D721Med (cell line): Measurements from ENCODE around the gene STRC.
"Not testable (repeated sequence)": the region's sequence is repeated elsewhere in the genome, so short reads cannot be mapped to it uniquely, and the experiment has no call there.

ENCODE experiments used
- DNase-seq: peaks from one replicate; pipeline ENCODE4 v3.0.0; 2011; ENCODE audit warnings: low spot score; ENCODE audit not compliant: insufficient read length
- FAIRE-seq: peaks from 2 replicates; lab custom pipeline; 2011; peaks lifted over from hg19 to GRCh38; lab: Jason Lieb, UNC
- CTCF ChIP-seq: IDR thresholded peaks from 2 replicates; pipeline ENCODE4 v1.5.1; 2012; ENCODE audit warnings: mild to moderate bottlenecking, control low read depth; ENCODE audit not compliant: insufficient read depth; ENCODE audit errors: missing control alignments

Gene STRC

DNA sequence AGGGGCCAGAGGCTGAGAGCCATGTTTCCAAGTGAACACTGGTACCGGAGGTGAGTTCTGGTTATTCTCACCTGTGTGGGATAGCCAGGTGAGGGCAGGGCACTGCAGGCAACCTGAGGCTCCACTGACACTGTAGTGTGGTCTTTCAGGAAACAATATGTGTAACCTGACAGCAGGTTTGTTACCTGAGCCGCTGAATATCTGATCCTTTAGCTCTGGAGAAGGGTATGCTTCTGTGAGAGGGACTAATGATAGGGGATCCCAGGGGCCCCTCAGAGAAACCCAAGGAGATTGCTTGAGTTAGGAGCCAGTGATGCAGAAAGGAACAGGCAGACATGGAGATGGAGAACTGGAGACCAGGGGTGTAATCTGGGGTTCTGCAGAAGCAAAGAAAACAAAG is at the start of gene STRC:
STRC (minus strand) TSS at position 101 of the 400 bp plus-strand sequence; CDS start at position 23, 78 bp downstream.
- not testable (repeated sequence) for FAIRE-seq, DNase-seq

DNA sequence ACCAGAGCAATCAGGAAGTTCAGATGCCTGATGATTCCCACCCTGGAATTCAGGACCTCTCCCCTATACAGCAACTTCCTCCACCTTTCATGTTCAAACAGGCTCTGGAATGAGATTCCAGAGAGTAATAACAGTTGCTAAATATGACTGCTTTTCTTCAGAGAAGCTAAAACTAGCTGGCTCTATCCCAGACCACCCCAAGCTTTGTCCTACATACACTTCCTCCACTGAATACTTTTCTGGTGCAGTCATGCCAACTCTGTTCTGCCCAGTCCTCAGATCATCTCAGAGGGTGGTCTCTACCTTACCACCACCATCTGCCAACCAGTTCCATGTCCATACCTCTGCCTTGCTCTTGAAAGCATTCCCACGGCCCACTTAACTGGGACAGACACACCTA is 47.6 kb upstream of the STRC start:
- FAIRE-seq, DNase-seq: not testable (repeated sequence)

DNA sequence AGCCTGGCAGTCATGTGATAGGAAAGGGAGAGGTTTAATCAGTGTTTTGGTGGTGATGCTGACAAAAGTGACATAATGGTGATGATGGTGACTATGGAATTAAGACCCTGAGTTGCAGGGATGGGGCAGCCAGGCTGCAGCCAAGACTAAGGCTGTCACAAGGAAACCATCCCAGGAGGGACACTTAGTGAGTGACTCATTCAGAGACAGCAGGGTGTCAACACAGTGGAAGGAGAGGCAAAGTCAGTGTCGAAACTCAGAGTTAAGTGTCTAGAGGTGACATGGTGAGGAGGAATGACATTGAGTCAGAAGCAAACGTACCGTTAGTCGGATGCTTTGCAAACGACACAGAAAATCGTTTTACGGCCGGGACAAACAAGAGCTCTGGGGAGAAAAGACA is 44.7 kb upstream of the STRC start:
- FAIRE-seq, DNase-seq: not testable (repeated sequence)

GRCh38 chr15:43662293-43662692 is 43.7 kb upstream of the STRC start:
- not testable (repeated sequence) for FAIRE-seq, DNase-seq

- DNase-seq, FAIRE-seq: not testable (repeated sequence)
Observed at GRCh38 chr15:43659727-43660126, 41.1 kb upstream of the STRC start.

DNA sequence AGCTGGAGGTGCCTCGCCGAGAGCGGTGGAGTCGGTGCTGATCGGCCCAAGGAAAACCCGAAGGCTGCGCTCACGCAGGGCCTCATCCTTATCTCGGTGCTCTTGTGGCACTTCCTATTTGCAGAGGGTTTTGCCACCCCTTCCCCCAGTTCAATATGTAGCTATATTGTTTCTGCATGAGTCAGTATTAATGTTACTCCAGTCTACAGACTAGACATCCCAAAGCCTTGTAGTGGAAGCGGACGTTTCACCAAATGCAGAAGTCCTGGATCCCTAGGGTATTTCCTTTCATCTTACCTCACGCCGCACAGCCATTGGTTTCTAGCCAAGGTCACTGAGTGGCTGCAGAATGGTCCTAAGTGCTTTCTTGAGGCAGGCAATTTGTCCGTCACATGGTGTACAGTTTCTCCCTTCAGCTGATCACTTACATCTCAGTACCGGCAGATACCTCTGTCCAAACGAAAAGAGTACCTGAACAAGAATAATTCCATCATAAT is 30.9 kb upstream of the STRC start:
- not testable (repeated sequence) for FAIRE-seq, DNase-seq

- no peak for DNase-seq
- no peak for TF ChIP-seq CTCF
- no peak for FAIRE-seq
Observed at GRCh38 chr15:43648649-43649429, 30.2 kb upstream of the STRC start, which contains the start of gene CATSPER2. Gene CATSPER2 (minus strand): TSS chr15:43648844. CDS start chr15:43648061, 783 bp downstream.

- FAIRE-seq, DNase-seq: not testable (repeated sequence)
Observed at GRCh38 chr15:43638464-43639204, 20.0 kb upstream of the STRC start.

DNA sequence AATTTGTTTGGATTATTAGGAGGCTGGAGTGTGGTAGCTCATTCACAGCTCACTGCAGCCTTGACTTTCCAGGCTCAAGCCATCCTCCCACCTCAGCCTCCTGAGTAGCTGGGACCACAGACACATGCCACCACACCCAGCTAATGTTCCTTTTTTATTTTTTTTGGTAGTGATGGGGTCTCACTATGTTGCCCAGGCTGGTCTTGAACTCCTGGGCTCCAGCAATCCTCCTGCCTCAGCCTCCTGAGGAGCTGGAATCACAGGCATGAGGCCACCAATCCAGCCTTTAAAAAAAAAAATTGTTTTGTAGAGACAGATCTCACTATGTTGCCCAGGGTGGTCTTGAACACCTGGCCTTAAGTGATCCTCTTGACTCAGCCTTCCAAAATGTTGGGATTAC is 8.3 kb upstream of the STRC start:
- FAIRE-seq, DNase-seq: not testable (repeated sequence)

DNA sequence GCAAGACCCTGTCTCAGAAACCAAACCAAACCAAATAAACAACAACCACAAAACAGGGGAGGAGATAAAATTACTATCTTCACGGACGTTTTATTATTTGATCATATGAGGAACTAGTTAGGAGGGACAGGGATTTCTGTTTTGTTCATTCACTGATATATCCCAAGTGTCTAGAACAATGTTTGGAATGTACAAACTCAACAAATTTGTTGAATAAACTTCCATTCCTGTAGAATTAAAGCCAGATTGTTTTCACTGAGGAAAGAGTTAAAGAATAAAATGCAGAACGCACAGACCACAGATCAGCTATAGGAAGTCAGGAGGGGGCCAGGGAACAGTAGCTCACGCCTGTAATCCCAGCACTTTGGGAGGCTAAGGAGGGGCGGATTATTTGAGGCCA is 6.5 kb upstream of the STRC start:
- TF ChIP-seq CTCF, result no peak
- DNase-seq, result no peak
- FAIRE-seq, result no peak

- FAIRE-seq, result not testable (repeated sequence)
Observed at GRCh38 chr15:43622068-43622799, 3.6 kb upstream of the STRC start.

GRCh38 chr15:43617750-43618149 is 850 bp downstream of the STRC start:
- not testable (repeated sequence) for DNase-seq, FAIRE-seq

More at GRCh38 chr15:43622068-43622799, 3.6 kb upstream of the STRC start:
- not testable (repeated sequence) for DNase-seq

DNA sequence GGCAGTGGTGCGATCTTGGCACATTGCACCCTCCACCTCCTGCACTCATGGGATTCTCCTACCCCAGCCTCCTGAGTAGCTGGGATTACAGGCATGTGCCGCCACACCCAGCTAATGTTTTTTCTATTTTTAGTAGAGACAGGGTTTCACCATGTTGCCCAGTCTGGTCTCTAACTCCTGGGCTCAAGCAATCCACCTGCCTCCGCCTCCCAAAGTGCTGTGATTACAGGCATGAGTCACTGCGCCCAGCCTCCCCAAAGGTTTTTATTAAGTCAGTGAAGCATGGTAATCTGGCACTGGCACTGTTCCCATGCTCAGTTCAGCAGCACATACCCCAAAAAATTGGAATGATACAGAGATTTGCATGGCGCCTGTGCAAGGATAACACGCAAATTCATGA is 16.4 kb downstream of the STRC start:
- DNase-seq, FAIRE-seq: not testable (repeated sequence)

DNA sequence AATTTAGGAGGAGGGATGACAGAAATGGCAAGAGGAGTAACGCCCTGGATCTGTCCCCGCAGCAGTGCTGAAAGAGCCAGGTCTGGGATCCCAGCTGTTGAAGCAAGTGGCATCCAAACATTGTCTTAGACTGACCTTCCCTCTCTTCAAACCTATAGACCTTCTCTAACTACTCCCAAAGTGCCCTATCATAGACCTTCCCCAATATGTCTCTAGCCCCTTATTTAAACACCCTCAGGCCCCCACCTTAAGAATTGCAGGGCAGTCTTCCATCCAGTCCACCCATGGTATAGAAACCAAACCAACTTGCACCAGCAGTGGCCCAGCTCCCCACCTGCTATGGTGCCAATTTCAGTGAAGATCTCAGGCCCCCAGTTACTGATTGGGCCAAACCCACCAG is 18.4 kb downstream of the STRC start:
- not testable (repeated sequence) for DNase-seq, FAIRE-seq

DNA sequence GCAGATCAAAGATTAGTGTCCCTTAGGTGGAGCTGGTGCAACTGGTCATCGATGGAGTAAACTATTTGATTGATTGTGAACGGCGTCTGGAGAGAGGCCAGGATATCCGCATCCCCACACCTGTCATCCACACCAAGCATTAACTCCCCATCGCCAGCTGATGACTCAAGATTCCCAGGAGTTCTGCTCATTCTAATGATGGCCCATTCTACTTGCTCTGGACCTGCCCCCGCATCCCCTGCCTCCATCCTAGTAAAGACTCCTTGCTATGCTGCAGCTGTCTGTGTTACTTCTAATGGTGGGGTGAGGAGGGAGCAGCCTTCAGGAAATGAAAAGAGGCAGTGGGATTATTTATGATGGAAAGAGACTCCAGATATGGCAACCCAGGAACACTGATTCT is 19.5 kb downstream of the STRC start:
- FAIRE-seq, DNase-seq: not testable (repeated sequence)

DNA sequence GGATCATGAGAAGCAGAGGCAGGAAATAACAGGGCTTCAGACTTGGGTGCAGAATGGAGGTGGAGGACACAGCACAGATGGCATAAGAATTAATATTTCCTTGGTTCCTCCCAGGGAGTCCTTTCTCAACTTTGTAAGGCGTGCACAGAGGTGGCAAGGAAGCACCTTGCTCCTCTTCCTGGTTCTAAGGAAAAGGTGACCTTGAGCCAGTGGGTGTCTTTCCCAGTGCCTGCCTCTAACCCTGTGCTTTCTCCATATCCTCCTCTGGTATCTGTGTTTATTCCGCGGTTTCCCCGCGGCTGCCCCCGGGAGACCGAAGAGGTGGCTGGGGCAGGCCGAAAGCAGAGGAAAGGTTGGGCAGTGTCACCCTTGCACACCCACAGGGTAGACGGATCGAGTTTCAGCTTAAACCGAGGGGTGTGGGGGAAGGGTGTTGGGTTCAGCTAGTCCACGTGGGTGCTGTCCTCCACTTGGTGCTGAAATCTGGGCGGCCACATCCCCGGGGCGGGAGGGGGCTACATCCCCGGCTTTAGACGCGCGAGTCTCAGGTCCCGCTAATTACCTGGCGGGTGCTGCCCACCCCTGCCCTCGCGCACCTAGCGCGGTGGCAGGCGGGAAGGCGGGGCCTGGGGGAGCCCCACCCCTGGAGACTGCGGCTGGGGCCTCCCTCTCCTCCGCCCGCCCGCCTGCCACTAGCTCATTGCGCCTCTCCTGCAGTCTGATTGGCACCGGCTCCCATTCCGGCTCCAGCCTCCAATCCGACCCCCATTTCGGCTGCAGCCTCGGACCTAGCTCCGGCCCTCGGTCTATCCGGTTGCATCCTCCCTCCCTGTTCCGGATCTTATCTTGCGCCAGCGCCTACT is 25.0 kb downstream of the STRC start, which contains the start of gene CKMT1B:
CKMT1B (plus strand) TSS at position 700 of the 863 bp plus-strand sequence. CDS start 192 bp downstream, outside the sequence.
- not testable (repeated sequence) for FAIRE-seq, DNase-seq
